Fibroblast of pulmonary artery (primary cell): ENCODE data around the gene BSN.

Experiments
- DNase-seq: peaks from one replicate; pipeline ENCODE4 v3.0.0-alpha.2; 2010; ENCODE audit warnings: low read depth
- H3K4me3 ChIP-seq: replicated peaks from 2 replicates; pipeline ENCODE4 v1.5.1; 2011; ENCODE audit warnings: low read depth, mild to moderate bottlenecking, control low read depth, low read length, moderate library complexity
- TF ChIP-seq, protein P1 (sequence below): IDR thresholded peaks from 2 replicates; pipeline ENCODE4 v1.5.1; 2011; ENCODE audit warnings: mild to moderate bottlenecking, control low read depth, low read length, inconsistent platforms; ENCODE audit errors: missing control alignments

BSN gene

DNA sequence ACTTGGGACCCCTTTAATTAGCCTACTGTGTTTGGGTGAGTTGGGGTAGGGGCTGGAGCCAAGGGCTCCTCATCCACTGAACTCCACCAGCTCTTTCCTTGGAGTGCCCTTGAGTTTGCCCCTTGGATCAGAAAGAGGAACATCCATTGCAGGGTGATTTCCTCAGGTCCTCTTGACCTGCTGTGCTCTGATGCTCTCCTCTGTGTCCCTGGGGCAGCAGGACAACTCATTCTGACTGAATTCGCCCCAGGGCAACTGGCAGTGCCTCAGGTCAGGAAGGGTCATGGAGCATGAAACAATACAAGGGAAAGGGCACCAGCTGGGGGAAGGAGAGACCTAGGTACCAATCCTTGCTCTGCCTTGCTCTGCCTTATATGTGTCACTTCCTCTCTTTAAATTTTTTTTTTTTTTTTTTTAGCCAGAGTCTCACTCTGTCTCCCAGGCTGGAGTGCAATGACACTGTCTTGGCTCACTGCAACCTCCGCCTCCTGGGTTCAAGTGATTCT, 47.8 kb downstream of the BSN start:
- no peak overlapping the region for H3K4me3 ChIP-seq
- TF ChIP-seq, protein P1, sequence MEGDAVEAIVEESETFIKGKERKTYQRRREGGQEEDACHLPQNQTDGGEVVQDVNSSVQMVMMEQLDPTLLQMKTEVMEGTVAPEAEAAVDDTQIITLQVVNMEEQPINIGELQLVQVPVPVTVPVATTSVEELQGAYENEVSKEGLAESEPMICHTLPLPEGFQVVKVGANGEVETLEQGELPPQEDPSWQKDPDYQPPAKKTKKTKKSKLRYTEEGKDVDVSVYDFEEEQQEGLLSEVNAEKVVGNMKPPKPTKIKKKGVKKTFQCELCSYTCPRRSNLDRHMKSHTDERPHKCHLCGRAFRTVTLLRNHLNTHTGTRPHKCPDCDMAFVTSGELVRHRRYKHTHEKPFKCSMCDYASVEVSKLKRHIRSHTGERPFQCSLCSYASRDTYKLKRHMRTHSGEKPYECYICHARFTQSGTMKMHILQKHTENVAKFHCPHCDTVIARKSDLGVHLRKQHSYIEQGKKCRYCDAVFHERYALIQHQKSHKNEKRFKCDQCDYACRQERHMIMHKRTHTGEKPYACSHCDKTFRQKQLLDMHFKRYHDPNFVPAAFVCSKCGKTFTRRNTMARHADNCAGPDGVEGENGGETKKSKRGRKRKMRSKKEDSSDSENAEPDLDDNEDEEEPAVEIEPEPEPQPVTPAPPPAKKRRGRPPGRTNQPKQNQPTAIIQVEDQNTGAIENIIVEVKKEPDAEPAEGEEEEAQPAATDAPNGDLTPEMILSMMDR, result no peak
- DNase-seq, result no peak

DNA sequence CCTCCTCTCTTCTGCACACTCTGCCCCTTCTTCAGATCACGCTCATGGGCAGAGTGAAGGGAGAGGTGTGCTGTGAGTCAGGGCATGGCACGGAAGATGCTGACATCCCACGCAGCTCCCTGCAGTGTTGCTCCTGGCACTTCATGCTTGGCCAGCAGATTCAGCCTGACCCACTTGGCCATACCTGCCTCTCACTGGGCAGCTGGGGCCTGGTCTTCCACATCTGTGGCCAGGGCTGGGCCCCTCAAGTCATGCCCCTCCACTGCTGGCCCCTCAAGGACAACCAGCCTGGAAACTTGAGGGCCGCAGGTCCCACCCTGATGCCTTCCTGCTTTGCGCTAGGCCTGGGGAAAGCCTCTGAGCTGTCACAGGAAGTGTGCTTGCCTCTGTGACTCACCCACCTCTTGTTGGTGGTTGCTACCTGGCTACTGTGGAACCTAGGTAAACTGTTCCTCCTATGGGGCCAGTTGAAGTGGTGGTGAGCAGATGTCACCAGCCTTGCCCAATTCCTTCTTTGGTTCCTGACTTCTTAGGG, 48.7 kb downstream of the BSN start:
- TF ChIP-seq, protein P1, result no peak
- no peak overlapping the region for H3K4me3 ChIP-seq
- no peak for DNase-seq

DNA sequence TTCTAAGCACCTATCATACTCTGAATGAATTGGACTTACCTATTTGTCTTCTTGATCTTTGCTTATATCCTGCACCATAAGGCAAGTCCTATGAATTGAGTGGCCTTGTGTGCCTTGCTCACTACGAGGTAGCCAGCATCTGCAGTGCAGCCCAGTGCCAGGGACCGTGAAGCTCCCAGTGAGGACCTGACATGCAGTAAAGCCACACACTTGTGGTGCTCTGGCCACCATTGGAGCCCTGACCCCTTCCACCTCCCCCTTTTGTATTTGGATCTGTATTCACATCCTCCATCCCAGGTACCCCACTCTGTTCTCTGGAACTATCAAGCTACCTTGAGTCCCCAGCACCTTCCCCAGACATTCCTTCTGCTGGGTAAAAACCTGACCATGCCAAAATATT, 52.1 kb downstream of the BSN start:
- DNase-seq, result no peak
- TF ChIP-seq, protein P1, result no peak
- no peak overlapping the region for H3K4me3 ChIP-seq

DNA sequence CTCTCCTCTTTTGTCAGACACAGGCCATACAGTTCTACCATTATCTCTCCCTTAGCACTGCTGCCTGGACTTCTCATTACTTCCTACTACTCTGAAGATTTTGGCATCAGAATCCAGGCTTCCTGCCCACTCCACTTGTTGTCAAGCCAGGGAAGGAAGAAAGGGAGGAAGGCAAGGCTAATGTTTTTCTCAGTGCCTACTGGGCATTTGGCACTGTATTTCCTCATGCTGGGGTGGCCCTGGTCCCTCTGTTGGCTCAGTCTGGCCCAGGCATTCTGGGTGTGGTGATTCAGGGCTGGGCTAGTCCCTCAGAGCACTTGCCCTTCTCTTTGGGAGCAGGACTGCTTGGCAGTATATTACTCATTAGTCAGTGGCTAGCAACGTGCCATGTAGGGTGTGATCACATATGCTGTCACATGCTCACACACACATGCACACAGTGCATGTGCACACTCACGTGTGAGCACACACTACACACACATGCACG, 52.9 kb downstream of the BSN start:
- TF ChIP-seq, protein P1, result no peak
- no peak overlapping the region for H3K4me3 ChIP-seq
- no peak for DNase-seq

DNA sequence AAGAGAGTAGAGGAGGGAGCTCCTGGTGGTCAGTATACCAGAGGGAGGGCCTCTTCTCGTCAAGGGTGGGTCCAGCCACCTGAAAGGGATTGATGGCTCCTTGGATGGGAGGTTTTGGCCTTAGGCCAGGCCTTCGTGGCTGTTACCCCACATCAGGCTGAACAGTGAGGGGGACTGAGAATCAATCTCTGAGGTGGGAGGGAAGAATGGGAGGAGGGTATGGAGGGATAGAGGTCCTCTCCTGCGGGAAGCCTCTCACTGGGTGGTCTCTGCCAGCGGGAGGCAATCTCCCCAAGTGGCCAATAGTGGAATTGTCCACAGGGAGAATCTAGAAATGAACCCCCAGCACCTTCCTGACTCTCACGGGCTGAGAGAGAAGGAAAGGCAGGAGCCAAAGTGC, 53.5 kb downstream of the BSN start:
- no peak for DNase-seq
- TF ChIP-seq, protein P1, result peak; percentile 39
- H3K4me3 ChIP-seq, result no peak overlapping the region

DNA sequence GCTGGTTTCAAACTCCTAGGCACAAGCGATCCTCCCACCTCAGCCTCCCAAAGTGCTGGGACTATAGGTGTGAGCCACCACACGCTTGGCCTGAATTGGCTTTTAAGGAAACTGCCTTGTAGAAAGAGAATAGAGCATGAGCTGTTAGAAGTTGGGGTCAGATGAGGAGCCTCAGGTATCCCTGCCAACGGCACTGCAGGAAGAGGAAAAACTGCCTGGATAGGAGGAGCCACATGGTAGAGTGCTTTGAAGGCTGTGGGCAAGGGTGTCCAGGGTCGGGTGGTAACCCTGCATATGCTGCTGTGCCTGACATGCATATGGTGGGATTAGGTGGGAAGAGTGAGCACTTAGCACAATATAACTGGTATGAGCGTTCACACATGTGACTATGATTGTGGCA, 55.0 kb downstream of the BSN start:
- H3K4me3 ChIP-seq, result no peak overlapping the region
- no peak for DNase-seq
- TF ChIP-seq, protein P1, result no peak

DNA sequence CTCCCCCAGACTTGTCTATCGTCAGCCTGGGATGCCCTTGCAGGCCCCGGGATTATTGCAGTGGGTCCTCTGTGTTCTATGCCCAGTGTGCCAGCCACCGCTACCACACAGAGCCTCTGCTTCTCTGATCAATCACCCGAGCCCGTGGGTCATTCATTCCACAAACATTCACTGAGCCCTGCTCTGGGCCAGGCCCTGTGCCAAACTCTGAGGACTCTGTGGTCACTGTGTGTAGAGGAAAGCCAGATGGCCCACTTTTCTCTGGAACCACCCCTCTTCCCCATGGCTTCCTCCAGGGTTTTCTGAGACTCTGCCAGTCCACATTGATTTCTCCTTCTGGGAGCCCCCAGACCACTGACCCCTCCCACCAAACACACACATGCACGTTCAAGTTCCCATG, 55.5 kb downstream of the BSN start:
- TF ChIP-seq, protein P1, result no peak
- no peak for DNase-seq
- H3K4me3 ChIP-seq, result no peak overlapping the region
